Calu3 (cell line): ENCODE results near the gene GRK5. TPM values are rescaled to one million over a fixed set of nuclear protein-coding genes. Genes with fewer than 3 reads are reported as not detected.

Experiments used
- Bru-seq: library from RNA; stranded (reverse); fragments of 400-500 nt; gene quantifications from one replicate; lab custom pipeline; 2021; lab: Mats Ljungman, UMichigan
- BruChase-seq, 2 experiments: library from RNA; stranded (reverse); fragments of 400-500 nt; gene quantifications; one replicate each; lab custom pipeline; 2021; lab: Mats Ljungman, UMichigan
- BruUV-seq: library from RNA; stranded (reverse); fragments of 400-500 nt; replicated peaks from 2 replicates; lab custom pipeline; 2021; lab: Mats Ljungman, UMichigan
- CTCF ChIA-PET: fragments of 300-600 bp; sonication (Branson Sonifier 250); formaldehyde crosslinking; loops from one replicate; lab custom pipeline; 2022; ENCODE audit warnings: antibody characterized with exemption; lab: Charles Lee
- DNase-seq: peaks from one replicate; pipeline ENCODE4 v3.0.0; 2022
- H3K27ac Mint-ChIP-seq: one replicate; pipeline ENCODE4 v1.8.0; 2022; ENCODE audit warnings: mixed read lengths; ENCODE audit not compliant: unreplicated experiment
- H3K27me3 Mint-ChIP-seq: one replicate; pipeline ENCODE4 v1.8.0; 2022; ENCODE audit warnings: mixed read lengths; ENCODE audit not compliant: unreplicated experiment
- H3K36me3 Mint-ChIP-seq: one replicate; pipeline ENCODE4 v1.8.0; 2022; ENCODE audit warnings: mild to moderate bottlenecking, moderate library complexity, mixed read lengths; ENCODE audit not compliant: insufficient read depth, unreplicated experiment
- H3K4me1 Mint-ChIP-seq: one replicate; pipeline ENCODE4 v1.8.0; 2022; ENCODE audit warnings: mild to moderate bottlenecking, low read depth, mixed read lengths; ENCODE audit not compliant: unreplicated experiment
- H3K4me3 Mint-ChIP-seq: one replicate; pipeline ENCODE4 v1.8.0; 2022; ENCODE audit warnings: mild to moderate bottlenecking, low read depth, moderate library complexity, mixed read lengths; ENCODE audit not compliant: unreplicated experiment
- H3K9me3 Mint-ChIP-seq: one replicate; pipeline ENCODE4 v1.8.0; 2022; ENCODE audit warnings: low read depth, mixed read lengths; ENCODE audit not compliant: unreplicated experiment
- CTCF ChIP-seq: fragments of 200-600 bp; IDR thresholded peaks from one replicate; pipeline ENCODE4 v1.8.0; 2022; ENCODE audit warnings: antibody characterized with exemption; ENCODE audit not compliant: unreplicated experiment
- intact Hi-C: fragments of 100-400 bp; cut with micrococcal nuclease; formaldehyde crosslinking; loops from one replicate; pipeline ENCODE4 v1.10.0; 2022; ENCODE audit not compliant: unreplicated experiment
- long read RNA-seq: library from polyadenylated mRNA; stranded (forward); transcript quantifications from one replicate; pipeline ENCODE4 v2.0.0, GENCODE V29; 2022
- total RNA-seq: library from RNA; stranded (reverse); gene quantifications from 2 replicates; pipeline ENCODE4 v1.2.3, GENCODE V29; 2022

The GRK5 gene
- total RNA-seq (2.4 and 4.4 TPM in 2 replicates), Bru-seq, nascent RNA (percentile 35 among the genes with signal in this experiment), BruChase-seq, experiment 1, labeled RNA remaining after a 6-hour chase (percentile 45 among the genes with signal in this experiment), BruChase-seq, experiment 2, labeled RNA remaining after a 2-hour chase (percentile 49 among the genes with signal in this experiment)
- long read RNA-seq, partial matches to known transcripts: 0 of 1 reads
- long read RNA-seq, other reads (novel, unspliced or antisense): 1 of 1 reads

GRCh38 chr10:119207366-119207666, at the start of gene GRK5:
Gene GRK5, plus strand, starts transcription at chr10:119207571. Its CDS starts 347 bp downstream, at chr10:119207918.
- Mint-ChIP-seq H3K4me3 (peak within 1 kb of the TSS; percentile 83), H3K36me3 (peaks cover 26% of the 10 kb centered on the region), H3K9me3 (no peaks in the 10 kb centered on the region), H3K27me3 (peaks cover 8% of the 10 kb centered on the region), H3K27ac (peak within 1 kb of the TSS; percentile 98), H3K4me1 (peaks cover 19% of the 10 kb centered on the region)
- peak; percentile 89 for DNase-seq
- CTCF ChIA-PET: interaction anchor here (0.6 to 2.0 kb wide), 4 partner anchors 23 to 282 kb away, joined by 3 to 7 read pairs (median 6); no protein-coding TSS in a partner anchor
- BruUV-seq: no TSS peak
- TF ChIP-seq CTCF: no peak
- intact Hi-C loops: loop anchor here (10.0 kb wide), 1 partner anchor 67 kb away; no protein-coding TSS in a partner anchor

GRCh38 chr10:119159332-119159731, 48.0 kb upstream of the GRK5 start:
- H3K9me3 Mint-ChIP-seq: no peaks in the 10 kb centered on the region
- no peaks in the 10 kb centered on the region for H3K4me1 Mint-ChIP-seq
- BruUV-seq: no TSS peak
- CTCF ChIA-PET: no interaction called here
- H3K36me3 Mint-ChIP-seq: peaks cover 15% of the 10 kb centered on the region
- intact Hi-C loops: no loop called here
- H3K4me3 Mint-ChIP-seq: no peak overlapping the region
- H3K27ac Mint-ChIP-seq: no peak overlapping the region
- TF ChIP-seq CTCF: no peak
- no peaks in the 10 kb centered on the region for H3K27me3 Mint-ChIP-seq
- DNase-seq: no peak

- peaks cover 23% of the 10 kb centered on the region for H3K36me3 Mint-ChIP-seq
- no peak overlapping the region for H3K4me3 Mint-ChIP-seq
- H3K27ac Mint-ChIP-seq: no peak overlapping the region
- CTCF ChIA-PET: no interaction called here
- H3K4me1 Mint-ChIP-seq: peaks cover 4% of the 10 kb centered on the region
- BruUV-seq: no TSS peak
- intact Hi-C loops: no loop called here
- H3K27me3 Mint-ChIP-seq: no peaks in the 10 kb centered on the region
- H3K9me3 Mint-ChIP-seq: no peaks in the 10 kb centered on the region
- TF ChIP-seq CTCF: no peak
- no peak for DNase-seq
These were observed 45.5 kb upstream of the GRK5 start for GRCh38 chr10:119161680-119162451.

GRCh38 chr10:119162452-119163092, 44.8 kb upstream of the GRK5 start:
- no peaks in the 10 kb centered on the region for H3K9me3 Mint-ChIP-seq
- H3K36me3 Mint-ChIP-seq: peaks cover 23% of the 10 kb centered on the region
- CTCF ChIA-PET: no interaction called here
- DNase-seq: no peak
- H3K4me3 Mint-ChIP-seq: no peak overlapping the region
- H3K4me1 Mint-ChIP-seq: peaks cover 8% of the 10 kb centered on the region
- no peaks in the 10 kb centered on the region for H3K27me3 Mint-ChIP-seq
- BruUV-seq: no TSS peak
- TF ChIP-seq CTCF: no peak
- intact Hi-C loops: no loop called here
- no peak overlapping the region for H3K27ac Mint-ChIP-seq
